GM21786 (cell line): Measurements from ENCODE around the gene METTL2A.
"Not testable (repeated sequence)": the region's sequence is repeated elsewhere in the genome, so short reads cannot be mapped to it uniquely, and the experiment has no call there.

Experiments
- ATAC-seq: cut with Tn5 transposase; IDR thresholded peaks from one replicate; pipeline ENCODE4 v1.9.1; 2021; ENCODE audit not compliant: unreplicated experiment

Gene METTL2A

DNA sequence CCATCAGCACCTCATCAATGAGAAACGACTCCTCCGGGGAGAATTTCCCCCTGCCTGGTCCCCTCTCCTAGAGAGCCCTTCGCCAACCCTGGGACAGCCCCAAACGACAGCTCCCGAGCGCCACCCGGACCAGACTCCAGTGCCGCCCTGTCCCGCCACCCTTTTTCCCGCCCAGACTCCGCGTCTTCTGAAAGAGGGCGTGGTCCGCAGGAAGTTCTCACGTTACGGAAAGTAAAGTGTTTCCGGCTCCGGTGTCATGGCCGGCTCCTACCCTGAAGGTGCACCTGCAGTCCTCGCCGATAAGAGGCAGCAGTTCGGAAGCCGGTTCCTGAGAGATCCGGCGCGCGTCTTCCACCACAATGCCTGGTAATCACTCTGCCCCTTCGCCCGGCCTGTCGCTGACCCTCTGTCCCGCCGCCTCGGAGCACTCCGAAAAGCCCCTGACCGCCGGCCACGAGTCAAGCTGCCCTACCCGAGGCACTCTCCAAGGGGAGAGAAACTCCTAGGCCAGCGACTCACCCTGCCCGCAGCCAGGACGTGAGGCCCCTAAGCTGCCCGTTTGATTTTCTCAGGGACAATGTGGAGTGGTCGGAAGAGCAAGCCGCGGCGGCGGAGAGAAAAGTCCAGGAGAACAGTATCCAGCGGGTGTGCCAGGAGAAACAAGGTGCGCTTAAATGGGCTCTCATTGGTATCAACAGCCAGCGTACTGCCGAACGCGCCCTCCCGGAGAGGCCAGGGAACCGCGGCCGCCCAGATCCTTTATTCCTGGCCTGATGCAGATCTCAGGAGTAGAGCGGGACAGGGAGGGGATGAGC is at the start of gene METTL2A:
Gene METTL2A, plus strand, starts transcription at position 251 of the 815 bp plus-strand sequence. Its CDS starts 6 bp downstream, at position 257.
- peak; percentile 93 for ATAC-seq

DNA sequence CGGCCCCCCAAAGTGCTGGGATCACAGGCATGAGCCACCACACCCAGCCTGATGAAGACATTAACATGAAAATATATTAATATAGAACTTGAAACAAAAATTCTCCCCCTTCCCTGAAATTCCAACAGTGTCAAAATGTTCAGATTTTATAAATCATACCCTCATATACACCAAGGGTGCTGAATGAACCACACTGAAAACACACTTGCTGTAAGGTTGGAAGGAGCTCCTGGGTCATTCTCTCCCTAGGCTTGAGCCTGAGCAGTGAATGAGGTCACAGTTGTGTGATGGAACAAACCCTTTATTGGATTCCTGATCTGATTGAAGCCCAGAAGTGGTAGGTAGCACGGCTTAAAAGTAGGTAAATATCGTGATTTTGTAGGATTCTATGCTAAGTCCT is 43.4 kb upstream of the METTL2A start, which contains the start of gene EFCAB3:
Gene EFCAB3, plus strand, starts transcription at position 301 of the 400 bp plus-strand sequence. CDS start 2,427 bp downstream, outside the sequence.
- no peak for ATAC-seq

GRCh38 chr17:62381561-62381960 is 42.1 kb upstream of the METTL2A start:
- ATAC-seq, result no peak

DNA sequence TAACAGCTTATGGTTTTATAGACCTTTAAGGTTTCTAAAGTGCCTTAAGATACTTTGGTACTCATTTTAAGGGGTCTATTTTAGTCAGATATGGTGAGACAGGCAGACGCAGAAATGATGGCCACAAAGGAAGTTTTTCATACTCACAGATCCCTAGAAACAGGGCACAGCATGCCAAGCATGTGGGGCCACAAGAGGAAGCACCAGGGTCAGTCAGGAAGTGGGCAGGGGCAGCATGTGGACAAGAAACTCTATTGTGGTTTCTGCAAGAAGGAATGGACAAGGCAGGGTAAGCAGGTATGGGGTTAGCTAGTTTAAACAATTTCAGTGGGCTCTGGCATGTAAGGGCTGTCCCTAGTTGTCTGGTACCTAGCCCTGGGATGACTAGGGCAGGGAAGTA is 34.8 kb upstream of the METTL2A start:
- no peak for ATAC-seq

DNA sequence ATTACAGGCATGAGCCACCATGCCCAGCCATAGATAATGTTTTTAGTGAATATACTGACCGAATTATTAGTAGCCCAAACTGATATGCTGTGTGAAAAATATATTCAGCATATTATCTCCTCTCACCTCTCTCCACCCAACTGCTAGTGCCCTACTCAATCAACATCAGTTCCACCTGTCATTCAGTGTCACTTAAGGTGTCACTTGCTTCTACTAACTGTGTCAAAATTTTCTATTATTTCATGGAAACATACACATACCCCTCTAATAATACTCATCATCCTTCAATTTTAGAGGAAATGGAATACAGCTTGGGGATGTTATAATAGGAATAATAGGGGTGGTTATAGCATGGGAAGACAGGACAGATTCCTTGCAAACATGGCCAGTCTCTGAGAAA is 30.8 kb upstream of the METTL2A start:
- no peak for ATAC-seq

DNA sequence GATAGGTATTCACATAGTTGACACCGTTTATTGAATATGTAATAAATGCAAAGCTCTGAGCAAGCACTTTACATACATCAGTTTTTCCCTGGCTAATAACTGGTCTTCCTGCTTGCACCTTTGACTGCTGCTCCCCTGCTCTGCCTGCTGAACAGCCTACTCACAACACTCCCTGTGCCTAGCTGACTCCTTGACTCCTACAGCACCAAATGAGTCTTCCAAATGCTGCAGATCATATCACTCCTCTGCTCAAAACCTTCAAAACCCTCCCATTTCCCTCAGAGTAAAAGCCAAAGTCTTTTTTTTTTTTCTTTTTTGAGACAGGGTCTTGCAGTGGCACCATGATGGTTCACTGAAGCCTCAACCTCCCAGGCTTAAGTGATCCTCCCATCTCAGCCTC is 24.8 kb upstream of the METTL2A start:
- no peak for ATAC-seq

DNA sequence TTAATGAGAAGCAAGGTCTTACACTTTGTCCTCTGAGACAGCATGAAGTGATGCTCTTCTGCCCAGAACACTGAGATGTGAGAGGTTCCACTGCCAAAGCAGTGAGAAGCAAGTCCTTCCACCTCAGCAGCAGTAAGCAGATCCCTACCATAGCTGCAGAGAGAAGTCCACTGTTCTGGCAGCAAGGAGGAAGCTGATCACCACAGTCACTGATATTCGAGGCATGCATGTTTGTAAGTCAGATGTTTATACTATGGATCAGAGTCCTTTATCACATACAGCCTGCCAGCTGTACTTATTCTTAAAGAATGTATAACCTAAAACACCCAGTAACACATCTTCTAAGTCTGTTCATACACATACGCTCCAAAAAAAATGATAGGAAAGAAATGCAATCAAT is 18.2 kb upstream of the METTL2A start:
- ATAC-seq, result no peak

DNA sequence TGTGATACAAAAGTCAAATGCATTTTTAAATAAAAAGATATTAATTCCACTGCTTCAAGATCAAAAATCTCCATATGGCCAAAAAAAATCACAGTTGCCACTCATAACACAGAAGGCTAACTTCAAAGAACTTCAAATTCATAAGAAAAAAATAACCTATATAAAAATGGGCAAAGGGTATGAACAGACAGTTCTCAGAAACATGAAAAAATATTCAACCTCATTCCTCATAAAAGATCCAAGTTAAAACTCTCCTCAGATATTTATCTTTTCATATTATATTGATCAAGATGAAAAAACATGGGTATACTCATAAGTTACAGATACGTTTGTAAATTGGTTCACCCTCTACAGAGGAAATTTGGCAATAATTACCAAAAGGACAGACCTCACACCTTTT is 10.6 kb upstream of the METTL2A start:
- not testable (repeated sequence) for ATAC-seq

GRCh38 chr17:62426214-62426613 is 2.5 kb downstream of the METTL2A start:
- not testable (repeated sequence) for ATAC-seq

DNA sequence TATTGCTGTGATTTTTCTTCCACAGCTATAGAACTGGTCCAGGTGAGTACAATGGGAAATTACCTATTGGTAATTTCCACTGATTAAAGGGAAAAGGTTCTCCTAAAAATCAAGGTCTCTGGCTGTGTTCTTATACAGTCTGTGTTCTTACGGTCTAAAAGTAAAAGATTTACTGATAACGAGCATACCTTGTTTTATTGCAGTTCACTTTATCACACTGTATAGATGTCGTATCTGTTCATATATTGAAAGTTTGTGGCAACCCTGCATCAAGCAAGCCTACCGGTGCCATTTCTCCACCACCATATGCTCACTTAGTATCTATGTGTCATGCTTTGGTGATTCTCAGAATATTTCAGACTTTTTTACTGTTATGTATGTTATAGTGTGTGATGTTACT is 11.6 kb downstream of the METTL2A start:
- not testable (repeated sequence) for ATAC-seq

GRCh38 chr17:62441181-62441580 is 17.5 kb downstream of the METTL2A start:
- not testable (repeated sequence) for ATAC-seq

GRCh38 chr17:62444063-62444462 is 20.4 kb downstream of the METTL2A start:
- ATAC-seq, result no peak

DNA sequence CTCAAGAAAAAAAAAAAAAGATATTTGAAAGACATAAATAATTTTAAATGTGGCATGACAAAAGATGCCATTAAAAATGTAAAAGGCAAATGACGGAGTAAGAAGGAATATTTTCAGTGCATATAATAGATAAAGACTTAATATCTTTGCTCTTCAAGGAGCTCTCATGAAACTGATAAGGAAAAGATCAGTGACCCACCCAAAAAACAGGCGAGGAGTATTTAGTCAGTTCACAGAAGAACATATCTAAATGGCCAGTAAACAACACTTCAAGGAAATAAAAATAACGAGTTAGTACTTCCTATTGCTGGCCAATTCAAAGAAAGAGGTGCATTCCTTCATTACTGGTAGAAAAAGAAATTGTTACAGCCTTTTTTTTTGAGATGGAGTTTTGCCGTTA is 22.1 kb downstream of the METTL2A start:
- not testable (repeated sequence) for ATAC-seq

- ATAC-seq, result not testable (repeated sequence)
Observed at GRCh38 chr17:62452195-62452594, 28.5 kb downstream of the METTL2A start.

DNA sequence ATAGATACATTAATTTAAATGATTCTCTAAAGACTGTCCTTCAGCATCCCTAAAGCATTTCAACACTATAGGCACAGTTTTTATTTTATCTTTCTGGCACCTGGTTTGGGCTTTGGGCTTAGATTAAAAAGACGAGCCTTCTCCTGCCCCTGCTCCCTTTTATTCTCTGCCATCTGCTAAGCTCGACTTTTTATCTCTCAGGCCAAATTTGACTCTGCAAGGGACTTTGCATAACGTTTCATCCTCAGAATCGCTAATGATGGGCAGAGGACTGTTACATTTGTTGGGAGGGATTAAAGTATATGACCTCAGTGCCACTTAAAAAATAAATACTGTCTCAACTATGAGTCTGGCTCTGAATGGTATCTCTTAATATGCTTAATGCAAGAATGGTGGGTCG is 29.3 kb downstream of the METTL2A start:
- ATAC-seq, result not testable (repeated sequence)

DNA sequence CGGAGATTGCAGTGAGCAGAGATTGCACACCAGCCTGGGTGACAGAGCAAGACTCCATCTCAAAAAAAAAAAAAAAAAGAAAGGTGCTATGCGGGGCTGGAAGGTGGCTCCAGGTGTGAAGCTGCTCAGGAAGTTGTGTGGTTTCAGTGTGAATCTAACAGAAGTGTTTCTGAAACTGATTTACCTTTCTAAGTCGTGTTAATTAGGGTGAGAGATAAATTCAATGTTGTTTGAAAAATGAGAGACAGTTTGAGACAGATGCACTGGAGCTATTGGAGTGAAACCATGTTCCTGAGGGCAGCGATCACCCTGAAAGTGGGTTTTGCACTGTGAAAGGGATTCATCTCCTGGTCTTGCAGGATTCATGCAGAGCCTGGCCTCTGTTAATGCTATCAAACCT is 30.0 kb downstream of the METTL2A start:
- peak; percentile 15 for ATAC-seq

DNA sequence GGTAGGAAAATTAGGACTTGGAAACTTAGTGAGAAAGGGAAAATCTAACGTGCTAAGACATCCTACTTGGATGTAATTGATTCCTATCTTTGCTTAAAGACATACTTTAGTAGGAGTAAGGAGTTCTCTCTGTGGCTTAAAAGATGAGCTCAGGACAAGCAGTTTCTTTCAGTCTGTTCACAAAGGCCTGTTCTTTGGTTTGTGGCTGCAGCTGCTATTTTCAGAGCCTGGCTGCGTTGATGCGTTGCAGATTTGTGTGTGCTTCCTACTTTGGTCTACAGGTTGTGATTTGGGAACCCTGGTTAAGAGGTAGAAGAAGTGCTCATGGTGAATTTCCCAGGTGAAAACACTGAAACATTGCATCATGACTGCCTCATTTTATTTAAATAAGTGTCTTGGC is 30.4 kb downstream of the METTL2A start:
- peak; percentile 68 for ATAC-seq

GRCh38 chr17:62456016-62456415 is 32.3 kb downstream of the METTL2A start:
- no peak for ATAC-seq

DNA sequence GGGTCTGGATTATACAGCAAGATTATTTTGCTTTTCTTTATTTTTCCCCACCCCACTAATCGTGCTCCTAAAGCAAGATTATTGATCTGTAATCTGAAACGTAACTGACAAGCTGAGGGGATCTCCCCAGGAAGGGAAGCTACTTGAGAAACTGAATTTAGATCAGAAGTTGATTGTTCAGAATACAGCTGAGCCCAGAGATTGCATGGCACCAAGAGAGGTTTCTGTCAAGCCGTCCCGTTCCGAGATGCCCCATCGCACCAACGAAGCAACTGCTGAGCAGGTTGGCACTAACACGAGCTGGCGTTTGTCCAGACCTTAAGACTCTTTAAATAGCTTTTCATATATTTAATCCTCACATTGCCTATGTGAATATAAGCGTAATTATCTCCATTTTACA is 34.8 kb downstream of the METTL2A start:
- not testable (repeated sequence) for ATAC-seq

GRCh38 chr17:62464422-62464821 is 40.7 kb downstream of the METTL2A start:
- not testable (repeated sequence) for ATAC-seq

DNA sequence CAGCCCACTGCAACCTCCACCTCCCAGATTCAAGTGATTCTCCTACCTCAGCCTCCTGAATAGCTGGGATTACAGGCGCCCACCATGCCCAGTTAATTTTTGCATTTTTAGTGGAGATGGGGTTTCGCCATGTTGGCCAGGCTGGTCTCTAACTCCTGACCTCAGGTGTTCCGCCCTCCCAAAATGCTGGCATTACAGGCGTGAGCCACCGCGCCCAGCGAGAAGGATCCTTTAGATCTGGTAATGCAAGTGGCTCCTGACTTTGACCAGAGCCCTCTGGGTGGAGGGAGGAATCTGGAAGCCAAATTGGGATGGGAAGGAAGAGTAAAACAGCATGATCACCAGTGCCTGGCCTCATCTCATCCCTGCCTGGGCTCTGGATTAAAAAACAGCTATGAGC is 41.6 kb downstream of the METTL2A start:
- ATAC-seq, result not testable (repeated sequence)

DNA sequence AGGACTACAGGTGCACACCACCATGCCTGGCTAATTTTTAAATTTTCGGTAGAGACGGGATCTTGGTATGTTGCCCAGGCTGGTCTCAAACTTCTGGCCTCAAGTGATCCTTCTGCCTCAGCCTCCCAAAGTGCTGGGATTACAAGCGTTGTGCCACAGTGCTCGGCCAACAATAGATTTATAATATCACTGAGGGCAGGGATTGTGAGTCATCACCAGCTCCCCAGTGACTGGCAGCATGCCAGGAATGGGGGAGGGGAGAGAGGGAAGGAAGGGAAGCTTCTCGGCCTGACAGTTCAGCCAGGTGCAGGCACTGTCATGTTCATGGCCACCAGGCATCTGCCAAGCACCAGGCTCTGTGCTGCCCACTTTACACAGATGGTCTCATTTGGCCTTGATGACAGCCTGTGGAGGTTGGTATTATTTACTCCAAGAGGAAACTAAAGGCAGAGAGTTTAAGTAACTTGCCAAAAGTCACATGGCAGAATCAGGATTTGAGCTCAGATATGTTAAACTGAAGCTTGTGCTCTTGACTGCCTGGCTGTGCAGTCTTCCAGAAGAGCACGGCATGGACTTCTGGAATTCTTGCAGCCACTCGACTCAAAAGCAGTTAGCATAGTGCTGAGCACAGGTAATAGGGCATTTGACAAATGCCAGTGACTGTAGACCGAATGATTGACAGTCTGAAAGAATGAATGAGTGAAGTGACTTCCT is 47.1 kb downstream of the METTL2A start:
- not testable (repeated sequence) for ATAC-seq
